ENCODE data around the gene CCDC40. TPM values are rescaled to one million over a fixed set of nuclear protein-coding genes. Genes with fewer than 3 reads are reported as not detected.

CCDC40 gene
- total RNA-seq, 1 experiment from 2014 or later: 16.3 TPM

GRCh38 chr17:80011989-80012555 is 24.4 kb upstream of the CCDC40 start:
- DNase-seq (ENCODE audit: low spot score) (no peak), ATAC-seq (no peak)
- no peak overlapping the region for H3K27ac Mint-ChIP-seq
- no peak overlapping the region for H3K4me3 Mint-ChIP-seq
- TF ChIP-seq TP53 (CRISPR knock-in tag; IDR thresholded peaks at IDR 0.05) (no peak), PRRX2 (CRISPR knock-in tag; IDR thresholded peaks at IDR 0.05) (no peak), ZNF263 (CRISPR knock-in tag; IDR thresholded peaks at IDR 0.05; ENCODE audit: low read depth) (no peak), CREB1 (CRISPR knock-in tag; IDR thresholded peaks at IDR 0.05) (no peak), ZSCAN18 (CRISPR knock-in tag; IDR thresholded peaks at IDR 0.05) (no peak), TEAD4 (CRISPR knock-in tag; IDR thresholded peaks at IDR 0.05) (no peak), JAZF1 (CRISPR knock-in tag; IDR thresholded peaks at IDR 0.05) (no peak), ATF3 (CRISPR knock-in tag; conservative IDR thresholded peaks at IDR 0.05) (no peak), AFF4 (CRISPR knock-in tag; IDR thresholded peaks at IDR 0.05; ENCODE audit: borderline replicate concordance) (no peak), NFYB (CRISPR knock-in tag; conservative IDR thresholded peaks at IDR 0.05; ENCODE audit: low read depth) (no peak), ATF2 (CRISPR knock-in tag; IDR thresholded peaks at IDR 0.05; ENCODE audit: borderline replicate concordance, low read depth) (no peak), ERG (CRISPR knock-in tag; IDR thresholded peaks at IDR 0.05) (no peak), ZNF396 (CRISPR knock-in tag; IDR thresholded peaks at IDR 0.05; ENCODE audit: borderline replicate concordance) (no peak), ZNF138 (CRISPR knock-in tag; conservative IDR thresholded peaks at IDR 0.05) (no peak), ZNF512 (CRISPR knock-in tag; IDR thresholded peaks at IDR 0.05; ENCODE audit: borderline replicate concordance) (no peak), ATF1 (CRISPR knock-in tag; IDR thresholded peaks at IDR 0.05) (no peak)
- TF ChIP-seq, protein P1, sequence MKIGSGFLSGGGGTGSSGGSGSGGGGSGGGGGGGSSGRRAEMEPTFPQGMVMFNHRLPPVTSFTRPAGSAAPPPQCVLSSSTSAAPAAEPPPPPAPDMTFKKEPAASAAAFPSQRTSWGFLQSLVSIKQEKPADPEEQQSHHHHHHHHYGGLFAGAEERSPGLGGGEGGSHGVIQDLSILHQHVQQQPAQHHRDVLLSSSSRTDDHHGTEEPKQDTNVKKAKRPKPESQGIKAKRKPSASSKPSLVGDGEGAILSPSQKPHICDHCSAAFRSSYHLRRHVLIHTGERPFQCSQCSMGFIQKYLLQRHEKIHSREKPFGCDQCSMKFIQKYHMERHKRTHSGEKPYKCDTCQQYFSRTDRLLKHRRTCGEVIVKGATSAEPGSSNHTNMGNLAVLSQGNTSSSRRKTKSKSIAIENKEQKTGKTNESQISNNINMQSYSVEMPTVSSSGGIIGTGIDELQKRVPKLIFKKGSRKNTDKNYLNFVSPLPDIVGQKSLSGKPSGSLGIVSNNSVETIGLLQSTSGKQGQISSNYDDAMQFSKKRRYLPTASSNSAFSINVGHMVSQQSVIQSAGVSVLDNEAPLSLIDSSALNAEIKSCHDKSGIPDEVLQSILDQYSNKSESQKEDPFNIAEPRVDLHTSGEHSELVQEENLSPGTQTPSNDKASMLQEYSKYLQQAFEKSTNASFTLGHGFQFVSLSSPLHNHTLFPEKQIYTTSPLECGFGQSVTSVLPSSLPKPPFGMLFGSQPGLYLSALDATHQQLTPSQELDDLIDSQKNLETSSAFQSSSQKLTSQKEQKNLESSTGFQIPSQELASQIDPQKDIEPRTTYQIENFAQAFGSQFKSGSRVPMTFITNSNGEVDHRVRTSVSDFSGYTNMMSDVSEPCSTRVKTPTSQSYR (CRISPR knock-in tag; IDR thresholded peaks at IDR 0.05): no peak
- TF ChIP-seq, protein P2, sequence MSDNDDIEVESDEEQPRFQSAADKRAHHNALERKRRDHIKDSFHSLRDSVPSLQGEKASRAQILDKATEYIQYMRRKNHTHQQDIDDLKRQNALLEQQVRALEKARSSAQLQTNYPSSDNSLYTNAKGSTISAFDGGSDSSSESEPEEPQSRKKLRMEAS (CRISPR knock-in tag; IDR thresholded peaks at IDR 0.05): no peak
- TF ChIP-seq, protein P3, sequence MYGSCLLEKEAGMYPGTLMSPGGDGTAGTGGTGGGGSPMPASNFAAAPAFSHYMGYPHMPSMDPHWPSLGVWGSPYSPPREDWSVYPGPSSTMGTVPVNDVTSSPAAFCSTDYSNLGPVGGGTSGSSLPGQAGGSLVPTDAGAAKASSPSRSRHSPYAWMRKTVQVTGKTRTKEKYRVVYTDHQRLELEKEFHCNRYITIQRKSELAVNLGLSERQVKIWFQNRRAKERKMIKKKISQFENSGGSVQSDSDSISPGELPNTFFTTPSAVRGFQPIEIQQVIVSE (CRISPR knock-in tag; IDR thresholded peaks at IDR 0.05; ENCODE audit: borderline replicate concordance): no peak
- TF ChIP-seq, protein P4, sequence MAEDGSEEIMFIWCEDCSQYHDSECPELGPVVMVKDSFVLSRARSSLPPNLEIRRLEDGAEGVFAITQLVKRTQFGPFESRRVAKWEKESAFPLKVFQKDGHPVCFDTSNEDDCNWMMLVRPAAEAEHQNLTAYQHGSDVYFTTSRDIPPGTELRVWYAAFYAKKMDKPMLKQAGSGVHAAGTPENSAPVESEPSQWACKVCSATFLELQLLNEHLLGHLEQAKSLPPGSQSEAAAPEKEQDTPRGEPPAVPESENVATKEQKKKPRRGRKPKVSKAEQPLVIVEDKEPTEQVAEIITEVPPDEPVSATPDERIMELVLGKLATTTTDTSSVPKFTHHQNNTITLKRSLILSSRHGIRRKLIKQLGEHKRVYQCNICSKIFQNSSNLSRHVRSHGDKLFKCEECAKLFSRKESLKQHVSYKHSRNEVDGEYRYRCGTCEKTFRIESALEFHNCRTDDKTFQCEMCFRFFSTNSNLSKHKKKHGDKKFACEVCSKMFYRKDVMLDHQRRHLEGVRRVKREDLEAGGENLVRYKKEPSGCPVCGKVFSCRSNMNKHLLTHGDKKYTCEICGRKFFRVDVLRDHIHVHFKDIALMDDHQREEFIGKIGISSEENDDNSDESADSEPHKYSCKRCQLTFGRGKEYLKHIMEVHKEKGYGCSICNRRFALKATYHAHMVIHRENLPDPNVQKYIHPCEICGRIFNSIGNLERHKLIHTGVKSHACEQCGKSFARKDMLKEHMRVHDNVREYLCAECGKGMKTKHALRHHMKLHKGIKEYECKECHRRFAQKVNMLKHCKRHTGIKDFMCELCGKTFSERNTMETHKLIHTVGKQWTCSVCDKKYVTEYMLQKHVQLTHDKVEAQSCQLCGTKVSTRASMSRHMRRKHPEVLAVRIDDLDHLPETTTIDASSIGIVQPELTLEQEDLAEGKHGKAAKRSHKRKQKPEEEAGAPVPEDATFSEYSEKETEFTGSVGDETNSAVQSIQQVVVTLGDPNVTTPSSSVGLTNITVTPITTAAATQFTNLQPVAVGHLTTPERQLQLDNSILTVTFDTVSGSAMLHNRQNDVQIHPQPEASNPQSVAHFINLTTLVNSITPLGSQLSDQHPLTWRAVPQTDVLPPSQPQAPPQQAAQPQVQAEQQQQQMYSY (CRISPR knock-in tag; IDR thresholded peaks at IDR 0.05): no peak
- H3K4me1 Mint-ChIP-seq: no peaks in the 10 kb centered on the region
- H3K36me3 Mint-ChIP-seq: peaks cover 28% of the 10 kb centered on the region
- POLR2A ChIA-PET: no interaction called here
- H3K27me3 Mint-ChIP-seq (ENCODE audit: low read depth): no peaks in the 10 kb centered on the region
- H3K9me3 Mint-ChIP-seq: peaks cover 11% of the 10 kb centered on the region
- CTCF ChIA-PET: no interaction called here

All from WTC11 (cell line).